GM23248 (cell line): ENCODE results near the gene CBY2.

Source experiments
- EZH2 ChIP-seq: fragments of 200-600 bp; sonication (generic); IDR thresholded peaks from 2 replicates; pipeline ENCODE4 v1.6.1; 2018; ENCODE audit warnings: antibody characterized with exemption, mild to moderate bottlenecking; ENCODE audit not compliant: insufficient read depth, poor library complexity, severe bottlenecking
- EZH2phosphoT487 ChIP-seq: fragments of 200-600 bp; sonication (generic); IDR thresholded peaks from 2 replicates; pipeline ENCODE4 v1.6.1; 2018; ENCODE audit warnings: antibody characterized with exemption, moderate library complexity, mild to moderate bottlenecking, low read depth; ENCODE audit not compliant: insufficient read depth

DNA sequence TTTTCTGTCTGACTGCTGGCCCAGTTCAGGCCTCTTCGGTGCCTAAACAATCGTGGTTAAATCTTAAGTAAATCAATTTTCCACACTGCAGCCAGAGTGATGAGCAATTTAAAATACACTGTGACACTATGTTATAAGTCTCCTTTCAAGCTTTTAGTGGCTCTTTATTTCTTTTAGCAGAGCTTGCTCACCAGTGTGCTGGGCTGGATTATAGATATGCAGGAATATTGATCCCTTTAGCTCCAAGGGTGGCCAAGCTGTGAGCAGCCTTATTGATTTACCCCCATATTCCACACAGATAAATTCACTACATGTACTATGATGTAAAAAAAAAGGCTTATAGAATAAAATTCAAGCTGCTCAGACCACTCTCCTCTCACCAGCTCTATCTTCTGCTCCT is 21.7 kb downstream of the CBY2 start:
- TF ChIP-seq EZH2 (no peak), EZH2phosphoT487 (no peak)
